EH (cell line): ENCODE results near the gene LGI2.

ENCODE experiments used
- DNase-seq: peaks from one replicate; pipeline ENCODE4 v3.0.0-alpha.2; 2015; ENCODE audit warnings: low read depth

Gene LGI2

GRCh38 chr4:24966076-24966475 lies 64.7 kb downstream of the LGI2 start:
- DNase-seq = no peak

- DNase-seq = no peak
These were observed 65.1 kb downstream of the LGI2 start for GRCh38 chr4:24965627-24966026.

GRCh38 chr4:24963277-24963676 lies 67.5 kb downstream of the LGI2 start:
- no peak for DNase-seq

DNA sequence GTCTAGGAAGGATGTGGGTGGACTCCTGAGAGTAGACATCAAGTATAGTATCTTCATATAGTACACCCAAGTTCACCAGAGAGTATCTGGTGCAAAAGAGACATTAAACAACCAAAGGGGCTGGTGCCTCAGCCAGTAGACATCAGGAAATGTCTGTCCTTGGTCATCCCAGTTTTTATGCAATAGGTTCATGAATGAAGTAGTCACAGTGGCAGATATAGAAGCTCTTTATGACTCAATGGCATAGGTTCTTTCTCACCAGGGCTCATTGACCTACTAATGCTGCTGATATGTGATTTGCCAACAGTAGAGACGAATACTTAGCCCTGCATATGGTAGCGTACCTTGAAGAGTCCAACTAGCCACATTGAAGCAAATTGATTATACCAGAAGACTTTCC lies 72.9 kb downstream of the LGI2 start:
- DNase-seq = no peak

DNA sequence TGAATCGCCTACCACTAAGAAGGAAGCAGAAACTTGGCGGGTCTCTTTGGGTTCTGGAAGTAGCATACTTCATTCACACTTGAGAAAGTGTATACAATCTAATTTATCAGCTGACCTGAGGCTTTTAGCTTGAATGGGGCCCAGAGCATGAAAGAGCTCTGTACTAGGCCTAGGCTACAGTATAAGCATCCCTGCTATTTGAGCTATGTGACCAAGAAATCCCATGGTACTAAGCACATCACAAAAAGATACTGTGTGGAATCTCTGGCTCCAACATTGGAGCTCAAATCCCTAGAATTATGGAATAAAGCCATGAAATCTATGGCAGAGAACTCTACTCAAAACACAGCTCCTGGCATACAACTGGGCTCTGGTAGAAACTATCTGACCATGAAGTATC lies 74.0 kb downstream of the LGI2 start:
- peak; percentile 16 for DNase-seq

DNA sequence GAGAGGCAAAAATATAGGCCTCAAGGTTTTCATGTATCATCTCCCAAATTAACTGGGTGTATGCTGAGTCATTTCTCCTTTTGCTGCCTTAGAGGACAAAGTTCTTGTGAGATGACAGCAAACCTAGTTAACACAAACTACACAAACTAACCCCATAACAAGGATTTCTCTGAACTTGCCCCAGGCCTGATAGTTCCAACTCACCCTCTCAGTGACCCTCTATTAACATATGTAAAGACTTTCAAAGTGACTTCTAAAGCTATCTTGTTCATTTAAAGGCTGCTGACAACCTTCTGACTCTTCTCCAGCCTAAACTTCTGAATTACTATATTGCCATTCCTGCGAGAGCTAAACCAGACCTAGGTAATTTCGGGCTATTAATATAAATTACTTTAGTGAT lies 74.7 kb downstream of the LGI2 start:
- DNase-seq = peak; percentile 2

DNA sequence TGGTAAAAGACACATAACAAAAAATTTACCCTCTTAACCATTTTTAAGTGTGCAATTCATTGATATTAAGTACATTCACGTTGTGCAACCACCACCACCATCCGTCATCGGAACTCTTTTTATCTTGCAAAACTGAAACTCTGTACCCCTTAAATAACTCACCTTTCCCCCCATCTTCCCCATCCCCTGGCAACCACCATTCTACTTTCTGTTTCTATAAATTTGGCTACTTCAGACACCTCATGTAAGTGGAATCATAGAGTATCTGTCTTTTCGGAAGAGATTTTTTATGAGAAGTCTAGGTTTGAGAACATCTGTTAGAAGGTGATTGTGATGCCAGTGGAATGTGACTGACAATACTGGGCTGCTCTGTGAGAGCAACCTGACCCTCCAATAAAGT lies 78.1 kb downstream of the LGI2 start:
- no peak for DNase-seq

DNA sequence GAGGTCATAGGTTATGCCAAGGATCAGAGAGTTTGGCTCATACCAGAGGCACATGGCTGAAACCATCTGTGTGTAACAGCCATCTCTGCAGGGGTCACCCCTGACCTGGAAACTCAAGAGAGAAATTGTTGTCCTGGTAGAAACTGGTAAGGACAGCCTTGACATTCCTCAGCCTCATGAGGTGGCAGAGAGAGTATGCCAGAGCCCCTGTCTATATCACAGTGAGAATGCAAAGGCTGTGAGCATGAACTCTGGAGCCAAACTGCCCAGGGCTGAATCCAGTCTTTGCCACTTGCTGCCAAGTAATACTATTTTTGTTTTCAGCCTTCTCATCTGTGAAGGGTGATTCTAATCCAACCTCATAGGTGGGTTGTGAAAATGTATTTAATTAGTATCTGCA lies 80.8 kb downstream of the LGI2 start:
- DNase-seq = no peak
